Measurements from ENCODE around the gene HOXD8. TPM values are rescaled to one million over a fixed set of nuclear protein-coding genes. Genes with fewer than 3 reads are reported as not detected.

HOXD8 gene
- total RNA-seq, 1 donor from 2014 or later: 2.8 TPM

GRCh38 chr2:176172895-176173566 is 43.5 kb downstream of the HOXD8 start:
- no peaks in the 10 kb centered on the region for H3K9me3 Mint-ChIP-seq
- H3K4me1 Mint-ChIP-seq (ENCODE audit: unreplicated experiment): peaks cover 41% of the 10 kb centered on the region
- TF ChIP-seq, protein P1, sequence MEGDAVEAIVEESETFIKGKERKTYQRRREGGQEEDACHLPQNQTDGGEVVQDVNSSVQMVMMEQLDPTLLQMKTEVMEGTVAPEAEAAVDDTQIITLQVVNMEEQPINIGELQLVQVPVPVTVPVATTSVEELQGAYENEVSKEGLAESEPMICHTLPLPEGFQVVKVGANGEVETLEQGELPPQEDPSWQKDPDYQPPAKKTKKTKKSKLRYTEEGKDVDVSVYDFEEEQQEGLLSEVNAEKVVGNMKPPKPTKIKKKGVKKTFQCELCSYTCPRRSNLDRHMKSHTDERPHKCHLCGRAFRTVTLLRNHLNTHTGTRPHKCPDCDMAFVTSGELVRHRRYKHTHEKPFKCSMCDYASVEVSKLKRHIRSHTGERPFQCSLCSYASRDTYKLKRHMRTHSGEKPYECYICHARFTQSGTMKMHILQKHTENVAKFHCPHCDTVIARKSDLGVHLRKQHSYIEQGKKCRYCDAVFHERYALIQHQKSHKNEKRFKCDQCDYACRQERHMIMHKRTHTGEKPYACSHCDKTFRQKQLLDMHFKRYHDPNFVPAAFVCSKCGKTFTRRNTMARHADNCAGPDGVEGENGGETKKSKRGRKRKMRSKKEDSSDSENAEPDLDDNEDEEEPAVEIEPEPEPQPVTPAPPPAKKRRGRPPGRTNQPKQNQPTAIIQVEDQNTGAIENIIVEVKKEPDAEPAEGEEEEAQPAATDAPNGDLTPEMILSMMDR (conservative IDR thresholded peaks at IDR 0.05): no peak
- DNase-seq (ENCODE audit: extremely low spot score, unreplicated experiment): no peak
- H3K4me3 Mint-ChIP-seq: peak overlapping the region; percentile 89
- H3K36me3 Mint-ChIP-seq: peaks cover 15% of the 10 kb centered on the region
- H3K27me3 Mint-ChIP-seq: peaks cover 90% of the 10 kb centered on the region
- peak overlapping the region; percentile 69 for H3K27ac Mint-ChIP-seq

DNA sequence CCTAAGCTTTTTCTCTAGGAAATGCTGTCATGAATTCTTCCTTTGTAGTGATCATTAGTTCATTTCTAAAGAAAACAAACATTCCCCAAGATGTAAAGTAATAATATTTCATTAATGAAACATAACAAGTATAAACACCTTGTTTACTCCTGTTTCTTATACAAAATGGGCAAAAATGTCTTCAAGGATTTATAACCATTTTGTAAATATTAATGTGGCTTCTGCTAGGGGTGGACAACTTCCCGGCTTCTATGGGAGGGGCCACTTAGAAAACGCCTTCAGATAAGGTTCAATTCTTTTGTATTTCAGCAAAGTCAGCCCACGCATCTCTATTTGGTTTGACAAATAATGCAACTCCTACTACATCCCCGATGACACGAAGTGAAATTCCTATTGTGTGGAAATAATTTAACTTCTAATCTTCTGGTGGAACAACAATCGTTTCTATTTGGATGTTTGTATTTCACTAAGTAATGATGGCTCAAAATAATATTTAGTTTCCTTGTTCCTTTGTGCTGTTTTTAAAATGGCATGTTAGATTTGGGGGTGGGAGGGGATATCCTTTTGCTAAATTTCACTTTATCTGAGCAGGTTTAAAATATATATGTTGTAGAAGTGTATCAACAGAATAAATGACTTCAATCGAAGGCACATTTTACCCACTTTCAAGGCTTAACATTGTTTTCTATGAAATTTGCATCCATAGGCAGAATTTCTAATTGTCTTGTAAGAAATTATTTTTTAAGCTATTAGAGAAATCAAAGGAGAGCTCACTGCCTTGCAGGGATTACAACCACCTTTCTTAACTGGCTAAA is 44.3 kb downstream of the HOXD8 start:
- H3K9me3 Mint-ChIP-seq: no peaks in the 10 kb centered on the region
- peaks cover 15% of the 10 kb centered on the region for H3K36me3 Mint-ChIP-seq
- H3K27me3 Mint-ChIP-seq: peaks cover 97% of the 10 kb centered on the region
- H3K4me1 Mint-ChIP-seq (ENCODE audit: unreplicated experiment): peaks cover 46% of the 10 kb centered on the region
- H3K27ac Mint-ChIP-seq: peak overlapping the region; percentile 8
- DNase-seq (ENCODE audit: extremely low spot score, unreplicated experiment): no peak
- TF ChIP-seq, protein P1 (conservative IDR thresholded peaks at IDR 0.05): no peak
- peak overlapping the region; percentile 89 for H3K4me3 Mint-ChIP-seq

- TF ChIP-seq, protein P1 (conservative IDR thresholded peaks at IDR 0.05): no peak
- Mint-ChIP-seq H3K27ac (no peak overlapping the region), H3K4me1 (ENCODE audit: unreplicated experiment) (peaks cover 51% of the 10 kb centered on the region), H3K4me3 (peak overlapping the region; percentile 89), H3K9me3 (no peaks in the 10 kb centered on the region), H3K27me3 (peaks cover 98% of the 10 kb centered on the region), H3K36me3 (peaks cover 15% of the 10 kb centered on the region)
- DNase-seq (ENCODE audit: extremely low spot score, unreplicated experiment): no peak
Observed at GRCh38 chr2:176174382-176174823, 44.9 kb downstream of the HOXD8 start.

GRCh38 chr2:176174824-176175708 is 45.6 kb downstream of the HOXD8 start:
- peaks cover 47% of the 10 kb centered on the region for H3K4me1 Mint-ChIP-seq (ENCODE audit: unreplicated experiment)
- no peaks in the 10 kb centered on the region for H3K9me3 Mint-ChIP-seq
- H3K36me3 Mint-ChIP-seq: peaks cover 12% of the 10 kb centered on the region
- peak overlapping the region; percentile 80 for H3K27ac Mint-ChIP-seq
- DNase-seq (ENCODE audit: extremely low spot score, unreplicated experiment): peak; percentile 80
- TF ChIP-seq, protein P1 (conservative IDR thresholded peaks at IDR 0.05): no peak
- H3K4me3 Mint-ChIP-seq: peak overlapping the region; percentile 89
- peaks cover 98% of the 10 kb centered on the region for H3K27me3 Mint-ChIP-seq

Measured in type B pancreatic cell (in vitro differentiated cells).